Spleen (tissue), 7 donors: ENCODE data around the gene CNTNAP5.

Source experiments
- CTCF ChIP-seq, 11 experiments: fragments of 200-600 bp in 7 of 11; fragments of 450-650 bp in 4 of 11; sonication (generic) in 4 of 11; IDR thresholded peaks in 8 of 11; conservative IDR thresholded peaks in 3 of 11; 1 replicate in 7 of 11; 2 replicates in 4 of 11; pipeline versions ENCODE4 v1.4.0 to v1.8.0; 2016 to 2021; ENCODE audit warnings: antibody characterized with exemption in 11 of 11, inconsistent platforms in 4 of 11, mild to moderate bottlenecking in 1 of 11
- POLR2A ChIP-seq, 3 donors: fragments of 450-650 bp; IDR thresholded peaks; one replicate each; pipeline ENCODE4 v1.5.1; 2017; ENCODE audit warnings: antibody characterized with exemption in 3 of 3, mild to moderate bottlenecking in 1 of 3
- POLR2AphosphoS5 ChIP-seq, 3 donors: sonication (generic); formaldehyde crosslinking; IDR thresholded peaks; one replicate each; pipeline ENCODE4 v1.5.1; 2017; ENCODE audit warnings: antibody characterized with exemption in 3 of 3
- donor health status: DM: no; HTN: no; CAD: no; lungs with moderate emphysema.
- donor health status: DM: no; HTN: no; CAD: no.
- donor health status: DM: no; HTN: no; CAD: no.

GRCh38 chr2:124702777-124703176 lies 677.7 kb downstream of the CNTNAP5 start:
- TF ChIP-seq CTCF (IDR thresholded peaks at IDR 0.05 in 8 of 11, conservative IDR thresholded peaks at IDR 0.05 in 3 of 11): no peak
- TF ChIP-seq POLR2AphosphoS5 (IDR thresholded peaks at IDR 0.05): no peak
- no peak for TF ChIP-seq POLR2A (IDR thresholded peaks at IDR 0.05)
